GM20431 (cell line): Measurements from ENCODE around the gene DGKG.

Experiments used
- in situ Hi-C: fragments of 300-500 bp; cut with MseI, MboI; formaldehyde crosslinking; loops from one replicate; pipeline ENCODE4 v1.15.0; 2020; ENCODE audit warnings: low sequenced_read_pairs; ENCODE audit not compliant: unreplicated experiment

DGKG gene

DNA sequence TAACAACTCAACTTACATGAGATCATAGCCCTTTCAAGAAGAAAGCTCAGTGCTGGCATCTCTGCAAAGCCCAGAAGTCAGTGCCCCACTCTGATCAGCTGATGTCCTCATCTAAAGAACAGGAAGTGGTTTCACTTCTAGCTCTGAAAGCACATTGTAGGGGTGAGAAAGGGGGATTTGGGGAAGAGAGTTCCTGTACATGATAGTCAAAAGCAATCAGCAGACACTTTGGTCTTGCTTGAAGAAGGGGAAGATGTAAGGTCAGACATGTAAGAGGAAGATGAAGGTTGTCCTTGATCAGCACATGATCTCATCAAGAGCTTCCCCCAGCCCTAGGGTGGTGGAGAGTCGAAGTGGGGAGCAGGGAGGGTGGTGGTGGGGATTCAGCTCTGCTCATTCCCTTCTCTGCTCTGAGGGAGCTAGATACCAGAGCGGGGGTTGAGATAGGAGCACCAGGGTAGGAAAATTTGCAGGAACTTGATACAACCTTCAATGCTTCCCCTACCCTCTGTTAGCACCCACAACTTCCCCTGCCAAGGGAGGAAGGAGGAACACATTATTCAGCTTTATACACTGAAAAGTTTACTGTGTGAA lies 176.7 kb downstream of the DGKG start:
- in situ Hi-C loops, result no loop called here

DNA sequence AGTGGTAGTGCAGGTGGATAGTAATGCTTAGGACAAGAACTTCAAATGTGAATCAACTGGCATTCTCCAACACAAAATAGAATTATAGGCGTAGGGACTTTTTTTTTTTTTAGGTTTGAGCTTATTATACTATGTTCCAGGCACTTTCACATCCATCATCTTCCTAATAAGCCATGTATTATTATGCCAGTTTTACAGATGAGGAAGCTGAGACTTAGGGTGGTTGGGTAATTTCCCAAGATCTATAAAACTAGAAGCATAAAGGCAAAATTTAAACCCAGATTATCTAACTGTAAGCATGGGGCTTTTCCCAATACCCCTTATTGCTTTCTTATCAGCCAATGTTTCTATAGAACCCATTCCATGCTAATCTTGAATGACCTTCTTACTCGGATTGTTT lies 178.0 kb downstream of the DGKG start:
- in situ Hi-C loops, result no loop called here

GRCh38 chr3:186182850-186183249 lies 179.2 kb downstream of the DGKG start:
- in situ Hi-C loops, result no loop called here

- in situ Hi-C loops, result no loop called here
These were observed 180.1 kb downstream of the DGKG start for GRCh38 chr3:186181901-186182300.

DNA sequence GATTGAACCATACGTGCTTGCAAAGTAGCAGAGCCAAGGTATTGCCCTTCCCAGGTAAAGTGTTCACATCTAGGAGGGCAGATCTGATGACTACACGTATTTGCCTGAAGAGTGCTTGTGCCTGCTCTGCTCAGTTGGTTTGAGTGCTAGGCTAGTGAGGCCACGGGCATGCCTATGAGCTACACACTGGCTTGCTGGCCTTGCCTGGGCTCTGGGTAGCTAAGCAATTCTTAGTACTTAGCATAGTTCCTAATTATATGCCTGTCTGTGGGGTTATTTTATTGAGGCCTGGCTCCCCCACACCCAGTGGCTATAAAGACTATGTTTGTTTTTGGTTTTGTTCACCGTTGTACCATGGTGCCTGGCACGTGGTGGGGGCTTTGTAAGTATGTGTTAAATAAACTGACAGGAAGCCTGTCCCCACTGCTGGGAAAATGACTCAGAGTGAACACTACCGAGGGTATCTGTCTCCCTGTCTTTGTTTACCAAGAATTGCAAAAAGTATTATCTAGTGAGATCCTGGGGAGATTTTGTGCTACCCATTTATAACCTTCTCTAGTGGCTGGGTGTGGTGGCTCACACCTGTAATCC lies 181.0 kb downstream of the DGKG start:
- in situ Hi-C loops, result no loop called here

DNA sequence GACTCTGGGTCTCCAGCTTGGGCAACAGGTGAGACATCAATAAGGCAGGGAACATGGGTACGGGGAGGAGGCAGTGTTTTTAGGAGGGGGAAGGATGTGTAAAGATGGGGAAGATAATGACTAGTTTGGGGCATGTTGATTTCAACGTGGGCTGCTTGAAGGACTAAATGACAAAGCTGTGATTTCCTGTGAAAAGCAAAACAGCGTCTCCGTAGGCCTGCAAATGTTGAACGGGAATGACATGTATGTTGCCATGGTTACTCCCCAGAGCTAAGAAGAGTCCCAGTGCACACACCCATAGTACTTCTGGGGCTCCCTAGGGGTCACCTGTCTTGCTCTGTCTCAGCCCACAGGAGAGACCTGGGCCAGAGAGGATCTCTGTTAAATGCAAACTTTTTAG lies 181.9 kb downstream of the DGKG start:
- in situ Hi-C loops, result no loop called here

DNA sequence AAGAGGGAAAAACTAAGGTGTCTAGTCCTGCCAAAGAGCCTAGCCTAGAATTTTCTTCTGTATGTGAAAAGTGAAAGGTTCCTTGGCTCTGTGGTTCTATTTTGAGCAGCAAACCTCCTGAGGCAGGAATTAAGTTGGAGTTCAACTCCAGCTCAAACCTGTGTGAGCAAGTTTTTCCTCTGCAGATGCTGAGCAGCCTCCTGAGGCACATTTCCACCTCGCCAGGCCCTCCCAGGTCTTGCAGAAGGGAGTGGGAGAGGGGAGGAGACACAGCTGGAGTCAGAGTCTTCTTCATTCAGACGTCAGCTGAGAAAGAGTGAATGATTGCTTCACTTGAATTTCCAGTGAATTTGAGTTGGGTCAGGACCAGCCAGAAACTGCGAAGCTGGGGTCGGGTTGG lies 183.6 kb downstream of the DGKG start:
- in situ Hi-C loops, result no loop called here

- in situ Hi-C loops, result no loop called here
These were observed 185.6 kb downstream of the DGKG start for GRCh38 chr3:186176373-186176990.

GRCh38 chr3:186173224-186173815 lies 188.7 kb downstream of the DGKG start:
- in situ Hi-C loops, result no loop called here

- in situ Hi-C loops, result no loop called here
These were observed 189.7 kb downstream of the DGKG start for GRCh38 chr3:186172353-186172752.

DNA sequence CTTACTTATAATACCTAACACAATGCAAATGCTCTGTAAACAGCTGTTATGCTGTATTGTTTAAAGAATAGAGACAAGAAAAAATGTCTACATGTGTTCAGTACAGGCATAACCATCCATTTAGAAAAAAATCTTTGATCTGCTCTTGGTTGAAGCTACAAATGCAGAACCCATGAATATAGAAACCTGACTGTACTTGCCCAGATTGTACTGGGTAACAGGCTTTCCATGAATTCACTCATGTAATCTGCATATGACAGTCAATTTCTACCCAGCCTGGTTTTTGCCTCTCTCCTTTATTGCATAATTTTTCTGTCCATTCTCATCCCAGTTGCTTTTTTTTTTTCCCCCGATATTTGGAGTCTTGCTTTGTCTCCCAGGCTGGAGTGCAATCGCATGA lies 190.5 kb downstream of the DGKG start:
- in situ Hi-C loops, result no loop called here

GRCh38 chr3:186170516-186170915 lies 191.5 kb downstream of the DGKG start:
- in situ Hi-C loops, result no loop called here

DNA sequence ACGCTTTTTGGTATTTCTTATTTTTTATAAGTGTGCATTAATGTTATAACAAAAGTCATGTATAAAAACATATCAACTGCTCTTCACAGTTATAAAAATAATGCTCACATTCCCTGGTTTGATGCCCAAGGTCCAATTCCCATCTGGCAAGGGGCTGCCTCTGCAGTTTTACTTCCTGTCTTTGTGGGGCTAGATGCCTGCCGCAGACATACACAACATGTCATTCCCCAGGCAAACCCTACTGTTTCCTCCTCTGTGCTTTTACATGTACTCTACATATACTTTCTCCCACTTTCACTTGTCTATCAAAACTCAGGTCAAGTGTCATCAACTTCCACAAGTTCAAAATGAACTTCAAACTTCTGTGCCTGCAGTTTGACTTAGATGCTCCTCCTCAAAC lies 192.7 kb downstream of the DGKG start:
- in situ Hi-C loops, result no loop called here

GRCh38 chr3:186168976-186169375 lies 193.1 kb downstream of the DGKG start:
- in situ Hi-C loops, result no loop called here

DNA sequence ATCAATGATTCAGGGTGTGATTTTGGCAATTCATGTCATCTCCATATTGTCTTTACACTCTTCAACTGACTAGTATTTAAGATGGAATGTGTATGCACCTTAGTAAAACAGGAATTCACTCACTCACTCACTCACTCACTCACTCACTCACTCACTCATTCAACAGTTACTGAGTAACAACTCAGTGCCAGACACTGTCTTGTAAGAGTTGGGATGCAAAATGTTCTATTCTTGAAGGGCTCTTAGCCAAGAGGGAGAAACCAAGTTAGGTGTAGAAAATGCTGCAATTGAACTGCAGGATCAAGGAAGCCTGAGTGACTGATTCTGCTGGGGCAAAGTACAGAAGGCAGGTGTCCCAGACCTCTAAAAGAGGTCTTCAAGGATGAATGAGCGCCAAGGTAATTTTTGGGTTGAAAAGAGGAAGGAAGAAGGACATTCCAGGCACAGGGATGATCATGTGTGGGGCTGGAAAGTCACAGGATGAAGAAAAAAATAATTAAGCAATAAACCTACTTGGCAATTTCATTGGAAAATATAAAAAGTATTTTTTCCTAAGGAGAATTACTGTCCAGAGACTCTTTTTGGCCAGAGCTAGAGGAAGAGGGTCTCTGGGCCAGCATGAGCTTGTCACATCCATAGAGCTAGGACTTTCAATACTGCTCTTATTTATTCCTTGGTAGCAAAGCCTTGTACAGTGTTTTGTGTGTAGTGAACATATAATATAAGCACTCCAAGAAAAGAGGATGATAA lies 194.2 kb downstream of the DGKG start:
- in situ Hi-C loops, result no loop called here

DNA sequence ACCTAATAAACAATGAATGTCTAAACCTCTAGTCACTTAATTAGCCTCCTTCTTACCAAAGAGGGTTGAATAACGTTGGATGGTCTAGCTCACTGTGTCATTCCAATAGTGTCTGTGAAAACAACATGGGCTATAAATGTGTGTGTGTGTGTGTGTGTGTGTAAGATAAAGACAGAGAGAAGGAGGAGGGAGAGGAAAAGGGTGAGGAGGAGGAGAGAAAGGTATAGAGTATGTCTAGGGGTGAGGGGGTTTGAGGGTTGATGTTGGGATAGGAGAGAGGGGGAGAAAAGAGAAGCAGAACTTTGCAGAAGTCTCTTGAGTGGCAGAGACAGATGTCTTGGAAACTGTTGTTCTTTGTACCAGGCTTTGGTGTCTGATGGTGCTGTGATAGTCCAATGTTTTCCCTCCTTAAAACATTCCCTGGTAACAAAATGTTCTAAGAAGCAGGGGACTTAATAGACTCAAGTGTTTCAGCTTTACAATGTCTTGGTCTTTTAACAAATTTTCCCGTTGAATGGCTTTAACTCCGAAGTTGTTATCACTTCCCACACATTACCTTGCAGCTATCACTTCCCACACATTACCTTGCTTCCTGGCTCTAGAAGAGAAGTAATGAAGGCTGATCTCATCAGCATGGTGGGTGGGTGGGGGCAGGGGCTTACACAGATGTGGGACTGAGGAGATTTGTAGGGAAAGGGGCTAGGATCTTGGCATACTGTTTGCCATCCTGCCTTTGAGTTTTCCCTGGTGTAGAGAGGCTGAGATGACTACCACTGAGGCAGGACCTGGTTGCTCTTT lies 195.3 kb downstream of the DGKG start:
- in situ Hi-C loops, result no loop called here

- in situ Hi-C loops, result no loop called here
These were observed 196.0 kb downstream of the DGKG start for GRCh38 chr3:186166036-186166435.

DNA sequence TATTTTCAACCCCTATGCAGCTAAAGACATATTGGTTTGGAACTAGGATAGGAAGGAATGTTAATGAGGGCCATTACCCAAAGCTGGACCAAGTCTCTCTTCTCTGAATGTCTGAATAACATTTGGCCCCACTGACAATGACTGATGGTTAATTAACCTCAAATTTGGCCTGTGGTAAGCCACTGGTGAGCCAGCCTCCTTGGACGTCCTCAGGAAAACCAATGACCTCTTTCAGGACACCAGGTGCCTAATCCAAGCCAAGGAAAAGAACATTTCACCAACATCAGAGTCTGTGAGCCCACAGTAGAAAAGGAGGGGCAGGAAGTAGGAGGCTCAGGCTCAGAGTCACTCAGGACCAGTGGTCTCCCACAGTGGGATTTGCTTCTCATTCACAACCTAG lies 196.7 kb downstream of the DGKG start:
- in situ Hi-C loops, result no loop called here

- in situ Hi-C loops, result no loop called here
These were observed 197.3 kb downstream of the DGKG start for GRCh38 chr3:186164696-186165095.

DNA sequence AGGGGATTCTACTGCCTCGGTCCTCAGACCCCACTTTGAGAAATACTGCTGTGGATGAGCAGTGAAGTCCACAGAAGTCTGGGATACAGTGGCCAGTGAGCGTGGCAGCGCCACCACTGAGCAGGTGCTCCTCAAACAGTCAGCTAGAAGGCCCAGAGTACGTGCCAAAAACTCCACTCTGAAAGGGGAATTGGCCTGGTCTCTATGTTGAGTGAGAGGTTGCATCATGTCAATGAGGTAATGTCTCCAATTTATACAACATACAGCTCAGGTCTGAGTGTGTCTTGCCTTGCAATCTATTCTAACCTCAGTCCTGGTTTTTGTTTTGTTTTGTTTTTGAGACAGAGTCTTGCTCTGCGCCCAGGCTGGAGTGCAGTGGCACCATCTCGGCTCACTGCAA lies 199.8 kb downstream of the DGKG start:
- in situ Hi-C loops, result no loop called here
